DMS153 (cell line): ENCODE data around the gene SNX1.

Source experiments
- DNase-seq: peaks from one replicate; lab custom pipeline; 2025; lab: John Stamatoyannopoulos, UW

The SNX1 gene

GRCh38 chr15:64163659-64164362, 68.0 kb downstream of the SNX1 start:
- DNase-seq, result no peak

GRCh38 chr15:64164436-64164835, 68.7 kb downstream of the SNX1 start:
- DNase-seq, result no peak

- DNase-seq, result no peak
Measured at GRCh38 chr15:64166102-64166890, 70.5 kb downstream of the SNX1 start.

- DNase-seq, result no peak
Measured at GRCh38 chr15:64180235-64180824, 84.5 kb downstream of the SNX1 start.

- no peak for DNase-seq
Measured at GRCh38 chr15:64182859-64183370, 87.1 kb downstream of the SNX1 start.

GRCh38 chr15:64185146-64185911, 89.5 kb downstream of the SNX1 start:
- DNase-seq, result no peak

GRCh38 chr15:64187396-64188191, 91.8 kb downstream of the SNX1 start:
- no peak for DNase-seq
